Amniotic epithelial cell (primary cell): ENCODE results near the gene VANGL2.

Experiments used
- DNase-seq: peaks from one replicate; pipeline ENCODE4 v3.0.0-alpha.2; 2010; ENCODE audit warnings: low read depth

The VANGL2 gene

GRCh38 chr1:160400223-160400645 is at the start of gene VANGL2:
Gene VANGL2, plus strand, starts transcription at chr1:160400564. Its CDS starts 15,274 bp downstream, at chr1:160415838.
- DNase-seq, result peak; percentile 24

GRCh38 chr1:160351629-160352028 is 48.7 kb upstream of the VANGL2 start:
- DNase-seq, result no peak

- DNase-seq, result no peak
Measured at GRCh38 chr1:160352555-160352954, 47.8 kb upstream of the VANGL2 start.

- DNase-seq, result peak; percentile 40
Measured at GRCh38 chr1:160353223-160353622, 47.1 kb upstream of the VANGL2 start.

- no peak for DNase-seq
Measured at GRCh38 chr1:160354388-160354985, 45.9 kb upstream of the VANGL2 start.

- no peak for DNase-seq
Measured at GRCh38 chr1:160357286-160358002, 42.9 kb upstream of the VANGL2 start.

- no peak for DNase-seq
Measured at GRCh38 chr1:160358073-160358472, 42.3 kb upstream of the VANGL2 start.

GRCh38 chr1:160359559-160360226 is 40.7 kb upstream of the VANGL2 start:
- peak; percentile 19 for DNase-seq

GRCh38 chr1:160360227-160360695 is 40.1 kb upstream of the VANGL2 start:
- no peak for DNase-seq

- no peak for DNase-seq
Measured at GRCh38 chr1:160361199-160361598, 39.2 kb upstream of the VANGL2 start.

GRCh38 chr1:160361814-160362167 is 38.6 kb upstream of the VANGL2 start:
- no peak for DNase-seq

GRCh38 chr1:160362168-160362957 is 38.0 kb upstream of the VANGL2 start:
- no peak for DNase-seq

- no peak for DNase-seq
Measured at GRCh38 chr1:160363010-160363409, 37.4 kb upstream of the VANGL2 start.

- DNase-seq, result no peak
Measured at GRCh38 chr1:160363951-160364735, 36.2 kb upstream of the VANGL2 start.

- DNase-seq, result no peak
Measured at GRCh38 chr1:160365325-160365724, 35.0 kb upstream of the VANGL2 start.

- no peak for DNase-seq
Measured at GRCh38 chr1:160366731-160367515, 33.4 kb upstream of the VANGL2 start, which contains the start of gene NHLH1. Gene NHLH1, plus strand, starts transcription at chr1:160367071. Its CDS starts 3,661 bp downstream, at chr1:160370732.

- no peak for DNase-seq
Measured at GRCh38 chr1:160367516-160367900, 32.9 kb upstream of the VANGL2 start.

GRCh38 chr1:160367934-160368923 is 32.1 kb upstream of the VANGL2 start:
- no peak for DNase-seq

GRCh38 chr1:160369087-160369486 is 31.3 kb upstream of the VANGL2 start:
- no peak for DNase-seq
